Measurements from ENCODE around the gene ZBTB12.
"Not testable (repeated sequence)": the region's sequence is repeated elsewhere in the genome, so short reads cannot be mapped to it uniquely, and the experiment has no call there.

Gene ZBTB12

GRCh38 chr6:31874836-31875572, 26.9 kb downstream of the ZBTB12 start:
- DNase-seq, result no peak
- no peak for ATAC-seq

- no peak for DNase-seq
- ATAC-seq, result no peak
These were observed 27.7 kb downstream of the ZBTB12 start for GRCh38 chr6:31874084-31874670.

GRCh38 chr6:31871046-31871659, 30.7 kb downstream of the ZBTB12 start:
- DNase-seq, result no peak

GRCh38 chr6:31870385-31870921, 31.4 kb downstream of the ZBTB12 start:
- no peak for DNase-seq
- no peak for ATAC-seq

More at GRCh38 chr6:31871046-31871659, 30.7 kb downstream of the ZBTB12 start:
- no peak for ATAC-seq

- DNase-seq, result no peak
These were observed 32.5 kb downstream of the ZBTB12 start for GRCh38 chr6:31869343-31869742.

GRCh38 chr6:31868658-31868971, 33.3 kb downstream of the ZBTB12 start:
- ATAC-seq, DNase-seq: not testable (repeated sequence)

More at GRCh38 chr6:31869343-31869742, 32.5 kb downstream of the ZBTB12 start:
- no peak for ATAC-seq

DNA sequence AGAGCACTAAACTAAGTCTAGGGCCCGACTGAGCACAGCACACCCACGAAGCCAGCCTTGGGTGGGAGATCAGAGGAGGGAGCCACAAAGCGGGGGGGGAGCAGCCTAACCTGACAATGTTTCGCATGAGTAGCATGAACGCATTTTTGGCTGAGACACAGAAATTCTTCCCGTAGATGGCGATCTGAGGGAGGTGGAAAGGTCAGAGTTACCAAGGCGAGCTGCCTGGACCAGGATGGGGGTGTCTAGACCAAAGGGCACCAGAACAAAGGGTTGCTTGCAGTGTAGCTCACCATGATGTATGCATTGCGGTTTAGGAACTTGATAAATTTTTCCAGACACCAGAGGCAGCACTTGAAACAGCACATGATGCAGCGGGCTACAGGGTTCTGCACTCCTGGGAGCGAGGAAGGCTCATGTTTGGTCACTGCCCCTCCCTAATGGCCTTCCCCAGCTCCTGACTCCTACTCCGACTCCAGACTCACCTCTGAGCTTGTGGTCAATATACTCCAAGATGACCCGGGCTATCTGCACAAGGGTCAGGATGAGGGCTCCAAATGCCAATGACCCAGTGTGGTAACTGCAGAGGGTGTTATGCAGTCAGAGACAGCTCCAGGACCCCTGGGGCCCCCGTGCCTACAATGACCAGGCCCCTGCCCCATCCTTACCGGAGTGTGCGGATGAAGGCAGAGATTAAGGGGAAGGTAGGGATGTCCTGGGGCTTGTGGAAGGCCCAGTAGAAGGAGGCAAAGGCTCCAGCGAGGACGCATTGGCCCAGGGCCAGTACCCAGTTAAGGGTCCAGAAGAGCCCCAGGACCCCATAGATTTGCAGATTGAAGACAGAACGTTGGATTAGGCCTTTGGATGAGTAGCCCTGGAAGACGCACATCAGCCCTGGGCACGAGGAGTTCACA, 36.4 kb downstream of the ZBTB12 start:
- DNase-seq (peak; percentile 24), ATAC-seq (no peak)

DNA sequence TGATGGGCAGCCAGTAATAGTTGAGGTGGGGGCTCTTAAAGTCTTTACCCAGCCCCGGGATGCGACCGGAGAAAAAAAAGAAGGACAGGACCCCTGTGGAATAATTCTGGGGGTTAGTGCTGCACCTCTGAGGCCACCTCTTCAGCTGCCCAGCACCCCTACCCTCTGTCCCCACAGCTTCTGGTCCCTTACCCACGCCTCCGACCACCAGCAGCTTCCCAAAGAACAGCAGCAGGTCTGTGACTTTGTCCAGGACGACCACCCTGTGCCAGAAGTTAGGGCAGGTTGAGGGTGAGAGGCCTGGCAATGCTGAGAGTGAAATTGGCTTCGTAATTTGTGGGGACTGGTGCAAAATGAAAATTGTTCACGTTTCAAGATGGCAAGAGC, 37.1 kb downstream of the ZBTB12 start:
- no peak for DNase-seq
- no peak for ATAC-seq

DNA sequence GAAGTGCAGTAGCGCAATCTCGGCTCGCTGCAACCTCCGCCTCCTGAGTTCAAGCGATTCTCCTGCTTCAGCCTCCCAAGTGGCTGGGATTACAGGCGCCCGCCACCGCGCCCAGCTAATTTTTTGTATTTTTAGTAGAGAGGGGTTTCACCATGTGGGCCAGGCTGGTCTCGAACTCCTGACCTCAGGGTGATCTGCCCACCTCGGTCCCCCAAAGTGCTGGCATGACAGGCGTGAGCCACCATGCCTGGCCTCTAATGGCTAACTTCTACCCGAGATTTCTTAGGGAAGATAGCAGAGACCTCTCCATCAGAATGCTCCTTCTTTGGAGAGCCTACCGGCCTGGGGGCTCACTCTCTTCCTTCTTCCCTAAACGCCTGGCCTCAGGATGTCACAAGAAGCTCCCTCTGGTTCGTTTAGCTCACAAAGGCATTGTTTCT, 37.7 kb downstream of the ZBTB12 start:
- peak; percentile 32 for DNase-seq
- not testable (repeated sequence) for ATAC-seq

DNA sequence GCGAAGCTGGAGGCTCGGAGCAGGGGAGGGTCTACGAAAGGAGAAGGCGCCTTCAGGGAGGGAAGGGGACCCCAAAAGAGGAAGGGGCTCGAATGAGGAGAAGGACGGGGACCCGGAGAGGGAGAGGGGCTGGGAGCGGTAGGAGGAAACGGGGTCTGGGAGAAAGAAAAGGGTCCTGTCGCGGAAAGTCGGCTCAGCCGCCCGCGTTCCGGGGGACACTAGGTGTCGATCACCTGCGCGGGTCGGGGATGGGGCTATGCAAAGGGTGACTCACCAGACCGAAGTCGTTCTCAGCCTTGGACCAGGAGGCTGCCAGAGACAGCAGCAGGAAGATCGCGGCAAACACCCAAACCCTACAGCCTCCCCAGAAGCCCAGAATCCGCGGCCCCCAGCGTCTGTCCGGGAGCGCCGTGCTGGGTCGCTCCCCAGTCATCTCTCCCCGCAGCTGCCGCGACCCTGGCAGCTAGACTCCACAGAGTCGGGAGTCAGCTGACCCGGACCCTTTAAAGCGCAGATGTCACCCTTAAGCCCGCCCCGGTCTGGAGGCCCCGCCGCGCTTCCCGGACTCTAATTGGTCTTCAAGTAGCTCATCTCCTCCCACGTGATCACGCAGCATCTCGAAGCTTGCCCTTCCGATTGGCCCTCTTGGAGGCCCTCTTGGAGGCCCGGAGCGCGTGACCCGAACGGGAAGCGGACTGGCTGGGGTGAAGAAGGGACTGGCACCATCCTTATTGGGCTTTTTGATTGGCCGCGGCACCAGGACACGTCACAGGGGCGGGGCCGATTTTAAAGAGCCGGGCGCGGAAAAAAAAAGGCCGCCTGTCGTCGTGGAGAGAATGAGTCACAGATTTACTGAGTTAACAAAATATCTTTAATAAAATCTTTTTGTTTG, 39.3 kb downstream of the ZBTB12 start, which contains the start of gene NEU1:
NEU1 (minus strand) TSS at position 478 of the 892 bp plus-strand sequence; CDS start at position 433, 45 bp downstream.
- DNase-seq, result peak; percentile 98
- ATAC-seq, result peak; percentile 97

DNA sequence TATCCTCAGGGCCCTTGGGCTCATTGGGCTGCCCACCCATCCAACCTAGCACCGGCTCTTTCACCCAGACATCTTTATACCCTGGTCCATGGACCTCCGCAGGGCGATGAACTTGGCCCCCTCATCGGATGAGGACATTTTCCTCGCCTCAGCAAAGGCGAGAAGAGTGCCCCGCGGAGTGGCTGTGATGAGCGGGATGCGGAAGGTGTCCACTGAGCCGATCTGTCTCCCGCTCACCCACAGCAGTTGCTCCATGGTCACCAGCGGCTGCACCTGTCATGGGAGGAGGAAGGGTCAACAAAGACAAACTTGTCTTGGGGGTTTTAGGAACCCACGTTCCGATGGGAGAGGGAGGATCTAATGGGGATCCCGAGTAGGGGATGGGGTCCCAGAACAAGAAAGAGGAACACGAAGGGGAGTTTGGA, 40.0 kb downstream of the ZBTB12 start:
- ATAC-seq, result no peak
- no peak for DNase-seq

DNA sequence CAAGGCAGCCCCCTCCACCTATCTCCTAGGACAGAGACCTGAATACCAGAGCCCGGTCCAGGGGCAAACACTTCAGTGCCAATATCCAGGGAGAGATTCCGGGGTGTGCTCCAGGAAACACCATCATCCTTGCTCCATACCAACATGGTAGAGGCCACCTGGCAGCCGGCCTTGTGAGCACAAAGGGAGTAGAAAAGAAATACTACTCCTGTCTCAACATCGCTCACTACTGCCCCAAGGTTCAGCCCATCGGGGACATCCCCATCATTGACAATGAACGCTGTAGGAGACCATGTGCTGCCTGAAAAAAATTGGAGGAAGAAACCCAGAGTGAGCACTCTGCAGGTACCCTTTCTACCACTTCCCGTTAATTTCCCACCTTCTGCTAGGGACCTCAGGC, 40.7 kb downstream of the ZBTB12 start:
- no peak for DNase-seq
- no peak for ATAC-seq

DNA sequence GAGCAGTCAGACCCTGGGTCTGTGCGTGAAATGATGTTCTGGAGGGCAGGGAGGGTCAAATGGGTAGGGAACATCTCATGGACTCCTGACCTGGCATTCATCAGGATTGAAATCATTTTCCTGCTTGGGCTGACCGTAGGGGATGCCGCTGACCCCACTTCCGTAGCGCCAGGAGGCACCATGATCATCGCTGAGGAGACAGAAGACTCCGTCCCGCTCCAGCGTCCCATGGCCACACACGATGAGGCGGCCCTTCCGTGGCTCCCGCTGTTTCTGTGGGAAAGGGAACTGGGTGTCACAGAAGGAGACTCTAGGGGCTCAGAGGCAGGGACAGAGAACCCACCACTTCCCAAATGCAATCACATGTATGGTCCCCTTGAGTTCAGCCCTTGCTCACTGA, 41.5 kb downstream of the ZBTB12 start:
- no peak for ATAC-seq
- no peak for DNase-seq

- no peak for ATAC-seq
- DNase-seq, result no peak
These were observed 42.0 kb downstream of the ZBTB12 start for GRCh38 chr6:31859923-31860322.

DNA sequence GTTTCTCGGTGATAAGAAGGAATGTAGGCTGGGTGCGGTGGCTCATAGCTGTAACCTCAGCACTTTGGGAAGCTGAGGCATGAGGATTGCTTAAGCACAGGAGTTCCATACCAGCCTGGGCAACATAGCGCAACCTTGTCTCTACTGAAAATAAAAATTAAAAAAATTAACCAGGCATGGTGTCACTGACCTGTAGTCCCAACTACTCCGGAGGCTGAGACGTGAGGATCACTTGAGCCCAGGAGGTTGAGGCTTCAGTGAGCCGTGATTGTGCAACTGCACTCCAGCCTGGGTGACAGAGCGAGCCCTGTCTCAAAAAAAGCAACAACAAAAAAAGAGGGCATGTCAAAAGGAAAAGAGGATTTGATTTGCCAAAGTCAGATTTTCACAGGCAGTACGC, 43.2 kb downstream of the ZBTB12 start:
- DNase-seq (no peak), ATAC-seq (no peak)

- not testable (repeated sequence) for DNase-seq, ATAC-seq
These were observed 44.1 kb downstream of the ZBTB12 start for GRCh38 chr6:31857774-31858173.

GRCh38 chr6:31851980-31852718, 49.7 kb downstream of the ZBTB12 start:
- ATAC-seq, DNase-seq: not testable (repeated sequence)

DNA sequence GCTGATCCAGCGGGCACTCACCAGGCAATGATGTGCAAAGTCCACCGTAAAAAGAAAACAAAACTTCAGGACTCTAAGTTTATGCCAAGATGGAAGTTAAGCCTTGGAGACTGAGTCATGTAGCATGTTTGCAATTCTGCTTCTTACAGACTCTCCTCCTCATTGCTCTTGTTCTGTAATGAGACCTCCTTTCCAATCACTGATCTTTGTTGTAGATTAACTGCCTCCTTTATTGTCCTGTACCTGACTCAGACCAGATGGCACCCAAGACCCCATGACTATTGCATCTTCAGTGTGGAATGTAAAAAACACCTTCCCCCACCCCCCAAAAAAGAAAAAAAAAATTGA, 50.4 kb downstream of the ZBTB12 start:
- DNase-seq (no peak), ATAC-seq (no peak)

DNA sequence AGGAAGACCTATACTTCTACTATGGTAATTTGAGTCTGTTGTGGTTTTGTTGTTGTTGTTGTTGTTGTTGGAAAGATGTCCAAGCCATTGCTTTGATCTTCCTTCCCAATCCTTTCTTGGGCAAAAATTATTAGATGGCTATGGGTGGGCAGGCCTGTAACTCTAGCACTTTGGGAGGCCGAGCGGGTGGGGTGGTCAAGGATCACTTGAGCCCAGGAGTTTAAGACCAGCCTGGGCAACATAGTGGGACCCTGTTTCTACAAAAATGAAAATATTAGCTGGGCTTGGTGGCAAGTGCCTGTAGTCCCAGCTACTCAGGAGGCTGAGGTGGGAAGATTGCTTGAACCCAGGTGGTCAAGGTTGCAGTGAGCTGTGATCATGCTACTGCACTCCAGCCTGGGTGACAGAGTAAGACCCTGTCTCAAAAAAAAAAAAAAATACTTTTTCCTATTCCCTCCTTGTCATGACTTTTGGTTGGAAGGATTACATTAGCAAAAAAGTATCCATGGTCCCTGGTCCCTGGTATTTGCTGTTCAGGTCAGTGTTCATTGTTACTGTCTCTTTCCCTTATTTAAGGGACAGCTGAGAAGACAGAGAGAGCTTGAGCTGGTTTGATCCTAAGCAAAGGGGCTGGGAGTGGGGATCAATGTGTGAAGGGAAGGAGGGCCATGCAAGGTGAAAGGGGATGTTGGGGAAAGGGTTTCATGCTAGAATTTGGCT, 51.0 kb downstream of the ZBTB12 start:
- DNase-seq (no peak), ATAC-seq (no peak)

All from stimulated activated naive CD8-positive, alpha-beta T cell treated with anti-CD3 and anti-CD28 coated beads, Interleukin-15, Interleukin-2, amounts not matched to agents 100 U/mL and 50 U/mL, for 24 hours (primary cell).